Nephron progenitor cell (in vitro differentiated cells): Measurements from ENCODE around the gene RERE.

Experiments used
- DNase-seq: peaks from one replicate; pipeline ENCODE4 v3.0.0; 2021
- H3K27ac Mint-ChIP-seq: 2 replicates; pipeline ENCODE4 v1.8.0; 2021; ENCODE audit warnings: mild to moderate bottlenecking, moderate library complexity, mixed read lengths
- H3K27me3 Mint-ChIP-seq: 2 replicates; pipeline ENCODE4 v1.8.0; 2021; ENCODE audit warnings: mild to moderate bottlenecking, low read depth, mixed read lengths; ENCODE audit not compliant: poor library complexity
- H3K36me3 Mint-ChIP-seq: 2 replicates; pipeline ENCODE4 v1.8.0; 2021; ENCODE audit warnings: low read depth, mixed read lengths
- H3K4me1 Mint-ChIP-seq: 2 replicates; pipeline ENCODE4 v1.8.0; 2021; ENCODE audit warnings: mixed read lengths
- H3K4me3 Mint-ChIP-seq: 2 replicates; pipeline ENCODE4 v1.8.0; 2021; ENCODE audit warnings: mild to moderate bottlenecking, moderate library complexity, mixed read lengths
- H3K9me3 Mint-ChIP-seq: 2 replicates; pipeline ENCODE4 v1.8.0; 2021; ENCODE audit warnings: mild to moderate bottlenecking, moderate library complexity, mixed read lengths
- TF ChIP-seq, protein P1 (sequence below): fragments of 200-600 bp; sonication (generic); IDR thresholded peaks from 2 replicates; pipeline ENCODE4 v1.5.0; 2021; ENCODE audit warnings: antibody characterized with exemption

RERE gene

DNA sequence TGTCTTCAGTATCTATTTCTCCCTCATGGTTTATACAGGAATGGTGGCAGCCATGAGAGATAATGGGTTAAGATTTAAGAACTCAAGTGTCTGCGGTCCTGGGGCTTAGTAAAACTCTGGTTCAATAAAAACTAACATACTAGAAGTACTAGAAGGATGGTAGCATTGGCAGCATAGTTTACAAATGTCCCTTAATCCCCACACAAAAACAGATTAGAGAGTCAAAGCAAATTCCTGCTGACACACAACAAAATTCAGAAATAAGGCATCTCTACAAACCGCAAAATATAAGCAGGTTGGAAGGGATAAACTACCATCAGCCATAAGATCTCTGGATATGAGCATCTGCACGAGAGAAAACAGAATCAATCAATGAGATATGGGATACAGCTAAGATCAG lies 234.4 kb downstream of the RERE start:
- Mint-ChIP-seq H3K4me1 (peaks cover 37% of the 10 kb centered on the region), H3K27me3 (peaks cover 4% of the 10 kb centered on the region), H3K4me3 (no peak overlapping the region), H3K36me3 (peaks cover 31% of the 10 kb centered on the region), H3K9me3 (no peaks in the 10 kb centered on the region), H3K27ac (peak overlapping the region; percentile 77)
- no peak for DNase-seq
- TF ChIP-seq, protein P1, sequence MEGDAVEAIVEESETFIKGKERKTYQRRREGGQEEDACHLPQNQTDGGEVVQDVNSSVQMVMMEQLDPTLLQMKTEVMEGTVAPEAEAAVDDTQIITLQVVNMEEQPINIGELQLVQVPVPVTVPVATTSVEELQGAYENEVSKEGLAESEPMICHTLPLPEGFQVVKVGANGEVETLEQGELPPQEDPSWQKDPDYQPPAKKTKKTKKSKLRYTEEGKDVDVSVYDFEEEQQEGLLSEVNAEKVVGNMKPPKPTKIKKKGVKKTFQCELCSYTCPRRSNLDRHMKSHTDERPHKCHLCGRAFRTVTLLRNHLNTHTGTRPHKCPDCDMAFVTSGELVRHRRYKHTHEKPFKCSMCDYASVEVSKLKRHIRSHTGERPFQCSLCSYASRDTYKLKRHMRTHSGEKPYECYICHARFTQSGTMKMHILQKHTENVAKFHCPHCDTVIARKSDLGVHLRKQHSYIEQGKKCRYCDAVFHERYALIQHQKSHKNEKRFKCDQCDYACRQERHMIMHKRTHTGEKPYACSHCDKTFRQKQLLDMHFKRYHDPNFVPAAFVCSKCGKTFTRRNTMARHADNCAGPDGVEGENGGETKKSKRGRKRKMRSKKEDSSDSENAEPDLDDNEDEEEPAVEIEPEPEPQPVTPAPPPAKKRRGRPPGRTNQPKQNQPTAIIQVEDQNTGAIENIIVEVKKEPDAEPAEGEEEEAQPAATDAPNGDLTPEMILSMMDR, result no peak

DNA sequence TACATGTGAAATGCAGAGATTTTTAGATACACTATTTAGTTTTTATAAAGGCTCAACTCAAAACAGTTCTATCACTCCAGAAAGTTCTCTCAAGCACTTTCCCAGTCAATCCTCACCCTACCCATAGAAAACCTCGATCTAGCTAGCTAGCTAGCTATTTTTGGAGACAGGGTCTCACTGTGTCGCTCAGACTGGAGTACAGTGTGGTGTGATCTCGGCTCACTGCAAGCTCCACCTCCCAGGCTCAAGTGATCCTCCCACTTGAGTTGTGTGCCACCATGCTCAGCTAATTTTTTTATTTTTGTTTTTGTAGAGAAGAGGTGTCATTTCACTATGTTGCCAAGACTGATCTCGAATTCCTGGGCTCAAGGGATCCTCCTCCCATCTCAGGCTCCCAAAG lies 236.9 kb downstream of the RERE start:
- peaks cover 46% of the 10 kb centered on the region for H3K36me3 Mint-ChIP-seq
- TF ChIP-seq, protein P1, result no peak
- H3K27ac Mint-ChIP-seq, result no peak overlapping the region
- peaks cover 4% of the 10 kb centered on the region for H3K27me3 Mint-ChIP-seq
- peaks cover 28% of the 10 kb centered on the region for H3K4me1 Mint-ChIP-seq
- DNase-seq, result no peak
- H3K9me3 Mint-ChIP-seq, result no peaks in the 10 kb centered on the region
- H3K4me3 Mint-ChIP-seq, result no peak overlapping the region

DNA sequence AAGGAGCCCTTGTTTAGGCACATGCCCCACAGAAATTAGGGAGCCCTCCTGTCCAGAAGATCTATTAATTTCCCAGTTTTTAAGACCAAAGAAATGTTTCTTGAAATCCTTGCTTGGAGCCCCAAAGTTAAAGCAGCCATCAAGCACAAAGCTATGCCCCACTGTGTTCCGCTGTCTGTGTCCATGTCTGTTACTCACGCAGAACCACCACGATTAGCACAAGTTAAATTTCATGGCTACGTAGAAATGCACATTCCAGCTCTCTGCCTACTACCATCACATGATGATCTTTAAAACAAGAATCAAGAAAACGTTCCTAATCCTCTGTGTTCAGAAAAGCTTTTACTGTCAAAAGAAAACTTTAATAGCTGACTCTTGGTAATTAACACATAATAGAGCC lies 238.5 kb downstream of the RERE start:
- Mint-ChIP-seq H3K4me1 (peaks cover 28% of the 10 kb centered on the region), H3K27me3 (peaks cover 4% of the 10 kb centered on the region), H3K4me3 (no peak overlapping the region), H3K9me3 (no peaks in the 10 kb centered on the region), H3K27ac (peak overlapping the region; percentile 79), H3K36me3 (peaks cover 40% of the 10 kb centered on the region)
- no peak for DNase-seq
- TF ChIP-seq, protein P1, result no peak

DNA sequence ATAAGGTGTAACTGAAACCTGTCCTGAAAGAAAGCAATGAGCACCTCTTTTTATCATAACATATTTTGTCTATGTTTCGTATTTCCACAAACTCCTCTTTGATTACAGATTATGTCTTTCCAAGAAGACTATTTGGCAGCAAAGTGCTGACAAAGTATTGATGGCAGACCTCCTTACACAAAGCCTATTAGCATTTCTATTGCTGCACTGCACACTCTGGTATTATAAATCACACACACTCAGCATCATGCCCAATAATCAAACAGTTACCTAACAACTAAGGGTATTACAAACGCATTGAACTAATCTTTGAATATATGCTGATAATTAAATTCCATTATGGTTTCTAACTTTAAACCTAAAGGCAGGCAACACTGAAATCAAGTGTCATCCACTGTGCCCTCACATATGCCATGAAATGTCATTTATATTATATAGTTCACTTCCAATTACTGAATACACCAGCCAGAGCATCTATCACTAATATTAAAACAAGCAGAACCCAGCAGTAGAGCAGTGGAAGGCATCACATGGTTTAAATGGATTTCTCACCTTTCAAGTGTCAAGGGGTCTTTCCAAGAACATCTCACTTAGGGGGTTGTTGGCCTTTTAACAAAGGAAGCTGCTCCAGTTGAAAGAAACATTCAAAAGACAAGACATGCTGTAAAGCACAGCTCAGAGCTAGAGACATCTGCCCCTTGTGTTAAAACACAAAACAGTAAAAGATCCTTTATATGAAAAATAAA lies 239.1 kb downstream of the RERE start:
- Mint-ChIP-seq H3K27me3 (peaks cover 4% of the 10 kb centered on the region), H3K4me3 (no peak overlapping the region), H3K27ac (peak overlapping the region; percentile 79), H3K9me3 (no peaks in the 10 kb centered on the region), H3K4me1 (peaks cover 26% of the 10 kb centered on the region), H3K36me3 (peaks cover 37% of the 10 kb centered on the region)
- DNase-seq, result no peak
- TF ChIP-seq, protein P1, result no peak

DNA sequence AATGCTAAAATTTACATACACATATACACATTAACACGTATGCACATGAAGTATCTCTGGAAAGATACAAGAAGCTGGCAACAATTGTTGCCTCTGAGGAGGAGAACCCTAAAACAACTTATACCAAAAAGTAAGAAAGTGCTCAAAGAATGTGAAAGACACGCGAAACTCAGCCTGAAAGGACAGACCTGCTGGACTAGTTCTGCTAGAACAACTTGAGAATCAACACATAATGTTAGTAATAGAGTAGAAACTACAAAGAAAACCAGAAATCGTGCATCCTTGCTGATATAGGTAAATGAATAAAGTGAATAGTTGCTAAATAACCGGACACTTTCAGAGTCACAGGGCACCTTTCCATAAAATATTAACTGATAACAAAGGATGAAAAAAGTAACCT lies 242.5 kb downstream of the RERE start:
- H3K36me3 Mint-ChIP-seq, result peaks cover 25% of the 10 kb centered on the region
- H3K4me1 Mint-ChIP-seq, result peaks cover 25% of the 10 kb centered on the region
- no peak overlapping the region for H3K27ac Mint-ChIP-seq

More for the DNA sequence above, 242.5 kb downstream of the RERE start:
- H3K4me3 Mint-ChIP-seq, result no peak overlapping the region
- TF ChIP-seq, protein P1, result no peak
- DNase-seq, result no peak
- H3K9me3 Mint-ChIP-seq, result no peaks in the 10 kb centered on the region
- H3K27me3 Mint-ChIP-seq, result no peaks in the 10 kb centered on the region
